Measurements from ENCODE around the gene HBS1L. TPM values are rescaled to one million over a fixed set of nuclear protein-coding genes. Genes with fewer than 3 reads are reported as not detected.

HBS1L gene
- total and polyA plus RNA-seq, 9 of the 15 experiments (the other 6 are each of a cell fraction or from before 2014, with no cell fraction given), result 101 to 199 (median 145) TPM

DNA sequence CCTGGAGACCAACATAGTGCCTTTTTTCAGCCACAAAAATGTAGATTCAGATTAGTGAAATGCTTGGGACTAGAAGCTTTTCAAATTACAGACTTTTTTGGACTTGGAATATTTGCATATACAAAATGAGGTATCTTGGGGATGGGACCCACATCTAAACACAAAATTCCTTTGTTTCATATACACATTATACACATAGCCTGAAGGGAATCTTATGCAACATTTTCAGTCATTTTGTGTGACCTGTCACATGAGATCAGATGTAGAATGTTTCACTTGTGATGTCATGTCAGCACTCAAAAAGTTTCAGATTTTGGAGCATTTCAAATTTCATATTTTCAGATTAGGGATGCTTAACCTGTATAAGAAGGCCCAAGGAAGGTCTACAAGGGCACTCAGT, 60.2 kb downstream of the HBS1L start:
- ChIA-PET POLR2A (interaction anchor here (1.3 kb wide), 1 partner anchor 10 kb away, joined by 5 read pairs; no protein-coding TSS in a partner anchor), CTCF (ENCODE audit: low intra/inter-chr PET ratio) (no interaction called here)
- in situ Hi-C loops (cut with MboI) (no loop called here), intact Hi-C loops (cut with micrococcal nuclease) (no loop called here)
- Histone ChIP-seq H3K27me3 (ENCODE audit: control insufficient read depth in 2 of 2, insufficient read depth in 2 of 2, low read length in 2 of 2) (no peaks in the 10 kb centered on the region), H4K20me1 (replicated peaks; ENCODE audit: control insufficient read depth, insufficient read depth, low read length) (no peaks in the 10 kb centered on the region), H3K4me2 (ENCODE audit: insufficient read depth, low read length) (no peak overlapping the region), H2AFZ (ENCODE audit: low read depth, low read length) (no peak overlapping the region), H3K36me3 (ENCODE audit: control insufficient read depth, insufficient read depth, low read length) (peaks cover 91% of the 10 kb centered on the region), H3K27ac (ENCODE audit: extremely low read depth, low read depth, low read length) (no peak overlapping the region), H3K9ac (ENCODE audit: insufficient read depth in 1 of 2, low read depth in 2 of 2, low read length in 2 of 2) (no peak overlapping the region), H3K9me1 (ENCODE audit: control insufficient read depth, insufficient read depth, low read length) (no peaks in the 10 kb centered on the region), H3K79me2 (ENCODE audit: control insufficient read depth, insufficient read depth, low read length) (no peaks in the 10 kb centered on the region), H3K9me3 (replicated peaks; ENCODE audit: control insufficient read depth, insufficient read depth, low read depth, low read length) (no peaks in the 10 kb centered on the region), H3K4me1 (replicated peaks in 1 of 2; ENCODE audit: control insufficient read depth in 2 of 2, insufficient read depth in 2 of 2, low read length in 2 of 2) (no peaks in the 10 kb centered on the region), H3K4me3 (no peak overlapping the region)
- no TSS peak for BruUV-seq (replicated peaks)
- FAIRE-seq, result no peak
- DNase-seq (ENCODE audit: extremely low read depth in 1 of 4, low spot score in 3 of 4), result no peak
- ATAC-seq, result no peak
- TF ChIP-seq, protein P1, sequence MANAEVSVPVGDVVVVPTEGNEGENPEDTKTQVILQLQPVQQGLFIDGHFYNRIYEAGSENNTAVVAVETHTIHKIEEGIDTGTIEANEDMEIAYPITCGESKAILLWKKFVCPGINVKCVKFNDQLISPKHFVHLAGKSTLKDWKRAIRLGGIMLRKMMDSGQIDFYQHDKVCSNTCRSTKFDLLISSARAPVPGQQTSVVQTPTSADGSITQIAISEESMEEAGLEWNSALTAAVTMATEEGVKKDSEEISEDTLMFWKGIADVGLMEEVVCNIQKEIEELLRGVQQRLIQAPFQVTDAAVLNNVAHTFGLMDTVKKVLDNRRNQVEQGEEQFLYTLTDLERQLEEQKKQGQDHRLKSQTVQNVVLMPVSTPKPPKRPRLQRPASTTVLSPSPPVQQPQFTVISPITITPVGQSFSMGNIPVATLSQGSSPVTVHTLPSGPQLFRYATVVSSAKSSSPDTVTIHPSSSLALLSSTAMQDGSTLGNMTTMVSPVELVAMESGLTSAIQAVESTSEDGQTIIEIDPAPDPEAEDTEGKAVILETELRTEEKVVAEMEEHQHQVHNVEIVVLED (CRISPR knock-in tag; IDR thresholded peaks at IDR 0.05), result no peak
- TF ChIP-seq, protein P2, sequence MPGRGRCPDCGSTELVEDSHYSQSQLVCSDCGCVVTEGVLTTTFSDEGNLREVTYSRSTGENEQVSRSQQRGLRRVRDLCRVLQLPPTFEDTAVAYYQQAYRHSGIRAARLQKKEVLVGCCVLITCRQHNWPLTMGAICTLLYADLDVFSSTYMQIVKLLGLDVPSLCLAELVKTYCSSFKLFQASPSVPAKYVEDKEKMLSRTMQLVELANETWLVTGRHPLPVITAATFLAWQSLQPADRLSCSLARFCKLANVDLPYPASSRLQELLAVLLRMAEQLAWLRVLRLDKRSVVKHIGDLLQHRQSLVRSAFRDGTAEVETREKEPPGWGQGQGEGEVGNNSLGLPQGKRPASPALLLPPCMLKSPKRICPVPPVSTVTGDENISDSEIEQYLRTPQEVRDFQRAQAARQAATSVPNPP (IDR thresholded peaks at IDR 0.05; ENCODE audit: borderline replicate concordance, insufficient read depth, insufficient read length), result no peak
- no peak for TF ChIP-seq SMAD1 (IDR thresholded peaks at IDR 0.05; ENCODE audit: low read depth, low read length, partially characterized antibody)
- no peak for TF ChIP-seq HLTF (IDR thresholded peaks at IDR 0.05)
- no peak for TF ChIP-seq ZKSCAN1 (IDR thresholded peaks at IDR 0.05; ENCODE audit: low read depth, low read length)
- no peak for TF ChIP-seq FOXA1 (IDR thresholded peaks at IDR 0.05; ENCODE audit: borderline replicate concordance)
- TF ChIP-seq HMG20A (CRISPR knock-in tag; conservative IDR thresholded peaks at IDR 0.05), result no peak
- no peak for TF ChIP-seq CEBPG (CRISPR knock-in tag; IDR thresholded peaks at IDR 0.05)
- no peak for TF ChIP-seq CEBPG (tag; conservative IDR thresholded peaks at IDR 0.05 in 1 of 2, IDR thresholded peaks at IDR 0.05 in 1 of 2)
- TF ChIP-seq, protein P3, sequence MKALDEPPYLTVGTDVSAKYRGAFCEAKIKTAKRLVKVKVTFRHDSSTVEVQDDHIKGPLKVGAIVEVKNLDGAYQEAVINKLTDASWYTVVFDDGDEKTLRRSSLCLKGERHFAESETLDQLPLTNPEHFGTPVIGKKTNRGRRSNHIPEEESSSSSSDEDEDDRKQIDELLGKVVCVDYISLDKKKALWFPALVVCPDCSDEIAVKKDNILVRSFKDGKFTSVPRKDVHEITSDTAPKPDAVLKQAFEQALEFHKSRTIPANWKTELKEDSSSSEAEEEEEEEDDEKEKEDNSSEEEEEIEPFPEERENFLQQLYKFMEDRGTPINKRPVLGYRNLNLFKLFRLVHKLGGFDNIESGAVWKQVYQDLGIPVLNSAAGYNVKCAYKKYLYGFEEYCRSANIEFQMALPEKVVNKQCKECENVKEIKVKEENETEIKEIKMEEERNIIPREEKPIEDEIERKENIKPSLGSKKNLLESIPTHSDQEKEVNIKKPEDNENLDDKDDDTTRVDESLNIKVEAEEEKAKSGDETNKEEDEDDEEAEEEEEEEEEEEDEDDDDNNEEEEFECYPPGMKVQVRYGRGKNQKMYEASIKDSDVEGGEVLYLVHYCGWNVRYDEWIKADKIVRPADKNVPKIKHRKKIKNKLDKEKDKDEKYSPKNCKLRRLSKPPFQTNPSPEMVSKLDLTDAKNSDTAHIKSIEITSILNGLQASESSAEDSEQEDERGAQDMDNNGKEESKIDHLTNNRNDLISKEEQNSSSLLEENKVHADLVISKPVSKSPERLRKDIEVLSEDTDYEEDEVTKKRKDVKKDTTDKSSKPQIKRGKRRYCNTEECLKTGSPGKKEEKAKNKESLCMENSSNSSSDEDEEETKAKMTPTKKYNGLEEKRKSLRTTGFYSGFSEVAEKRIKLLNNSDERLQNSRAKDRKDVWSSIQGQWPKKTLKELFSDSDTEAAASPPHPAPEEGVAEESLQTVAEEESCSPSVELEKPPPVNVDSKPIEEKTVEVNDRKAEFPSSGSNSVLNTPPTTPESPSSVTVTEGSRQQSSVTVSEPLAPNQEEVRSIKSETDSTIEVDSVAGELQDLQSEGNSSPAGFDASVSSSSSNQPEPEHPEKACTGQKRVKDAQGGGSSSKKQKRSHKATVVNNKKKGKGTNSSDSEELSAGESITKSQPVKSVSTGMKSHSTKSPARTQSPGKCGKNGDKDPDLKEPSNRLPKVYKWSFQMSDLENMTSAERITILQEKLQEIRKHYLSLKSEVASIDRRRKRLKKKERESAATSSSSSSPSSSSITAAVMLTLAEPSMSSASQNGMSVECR (CRISPR knock-in tag; IDR thresholded peaks at IDR 0.05), result no peak
- TF ChIP-seq ZNF24 (IDR thresholded peaks at IDR 0.05), result no peak
- TF ChIP-seq TAF7 (tag; IDR thresholded peaks at IDR 0.05), result no peak
- TF ChIP-seq GABPA (tag; conservative IDR thresholded peaks at IDR 0.05; ENCODE audit: low read depth), result no peak
- TF ChIP-seq BRD4 (IDR thresholded peaks at IDR 0.05), result no peak
- no peak for TF ChIP-seq MECOM (CRISPR knock-in tag; IDR thresholded peaks at IDR 0.05)
- TF ChIP-seq ZNF12 (CRISPR knock-in tag; IDR thresholded peaks at IDR 0.05), result no peak
